Neuron (in vitro differentiated cells): Measurements from ENCODE around the gene PWWP2A.

ENCODE experiments used
- H2AFZ ChIP-seq: one replicate; pipeline ENCODE4 v1.6.1; 2013; ENCODE audit warnings: low read depth, mild to moderate bottlenecking, inconsistent platforms, low read length, moderate library complexity
- H3K27me3 ChIP-seq: one replicate; pipeline ENCODE4 v1.6.1; 2013; ENCODE audit warnings: low read length; ENCODE audit not compliant: insufficient read depth
- H3K36me3 ChIP-seq: one replicate; pipeline ENCODE4 v1.6.1; 2013; ENCODE audit warnings: low read length; ENCODE audit not compliant: insufficient read depth
- H3K4me1 ChIP-seq: one replicate; pipeline ENCODE4 v1.6.1; 2013; ENCODE audit warnings: low read length; ENCODE audit not compliant: insufficient read depth
- H3K4me3 ChIP-seq: 2 replicates; pipeline ENCODE4 v1.5.1; 2013; ENCODE audit warnings: mild to moderate bottlenecking, low read length, moderate library complexity
- H3K9me3 ChIP-seq: one replicate; pipeline ENCODE4 v1.6.1; 2013; ENCODE audit warnings: low read length

PWWP2A gene

GRCh38 chr5:160054831-160055230 is 64.4 kb downstream of the PWWP2A start:
- H3K4me1 ChIP-seq = no peaks in the 10 kb centered on the region
- H3K9me3 ChIP-seq = peaks cover 5% of the 10 kb centered on the region
- no peak overlapping the region for H3K4me3 ChIP-seq
- H3K36me3 ChIP-seq = peaks cover 85% of the 10 kb centered on the region
- no peaks in the 10 kb centered on the region for H3K27me3 ChIP-seq
- no peak overlapping the region for H2AFZ ChIP-seq

GRCh38 chr5:160054047-160054446 is 65.2 kb downstream of the PWWP2A start:
- peaks cover 5% of the 10 kb centered on the region for H3K9me3 ChIP-seq
- H3K4me3 ChIP-seq = no peak overlapping the region
- no peaks in the 10 kb centered on the region for H3K4me1 ChIP-seq
- H2AFZ ChIP-seq = no peak overlapping the region
- H3K27me3 ChIP-seq = no peaks in the 10 kb centered on the region
- H3K36me3 ChIP-seq = peaks cover 82% of the 10 kb centered on the region

- Histone ChIP-seq H2AFZ (no peak overlapping the region), H3K36me3 (peaks cover 46% of the 10 kb centered on the region)
These were observed 70.2 kb downstream of the PWWP2A start for GRCh38 chr5:160049099-160049498.

GRCh38 chr5:160048131-160048530 is 71.1 kb downstream of the PWWP2A start:
- Histone ChIP-seq H2AFZ (no peak overlapping the region), H3K27me3 (no peaks in the 10 kb centered on the region), H3K4me3 (no peak overlapping the region), H3K9me3 (no peaks in the 10 kb centered on the region), H3K4me1 (peaks cover 36% of the 10 kb centered on the region), H3K36me3 (peaks cover 40% of the 10 kb centered on the region)

More at GRCh38 chr5:160049099-160049498, 70.2 kb downstream of the PWWP2A start:
- H3K4me1 ChIP-seq = peaks cover 27% of the 10 kb centered on the region
- no peak overlapping the region for H3K4me3 ChIP-seq
- H3K9me3 ChIP-seq = no peaks in the 10 kb centered on the region
- no peaks in the 10 kb centered on the region for H3K27me3 ChIP-seq

GRCh38 chr5:160047423-160047822 is 71.8 kb downstream of the PWWP2A start:
- Histone ChIP-seq H3K4me3 (no peak overlapping the region), H2AFZ (no peak overlapping the region), H3K27me3 (no peaks in the 10 kb centered on the region), H3K36me3 (peaks cover 38% of the 10 kb centered on the region), H3K9me3 (no peaks in the 10 kb centered on the region), H3K4me1 (peaks cover 43% of the 10 kb centered on the region)

- no peaks in the 10 kb centered on the region for H3K9me3 ChIP-seq
- H3K4me3 ChIP-seq = no peak overlapping the region
- peaks cover 29% of the 10 kb centered on the region for H3K36me3 ChIP-seq
- H2AFZ ChIP-seq = no peak overlapping the region
- H3K27me3 ChIP-seq = no peaks in the 10 kb centered on the region
- H3K4me1 ChIP-seq = peaks cover 48% of the 10 kb centered on the region
These were observed 74.3 kb downstream of the PWWP2A start for GRCh38 chr5:160044967-160045366.

GRCh38 chr5:160044391-160044804 is 74.9 kb downstream of the PWWP2A start:
- Histone ChIP-seq H3K4me1 (peaks cover 48% of the 10 kb centered on the region), H3K4me3 (no peak overlapping the region), H3K9me3 (no peaks in the 10 kb centered on the region), H2AFZ (no peak overlapping the region), H3K27me3 (no peaks in the 10 kb centered on the region), H3K36me3 (peaks cover 29% of the 10 kb centered on the region)

GRCh38 chr5:160042671-160043070 is 76.6 kb downstream of the PWWP2A start:
- peaks cover 38% of the 10 kb centered on the region for H3K36me3 ChIP-seq

More at GRCh38 chr5:160042671-160043070, 76.6 kb downstream of the PWWP2A start:
- Histone ChIP-seq H3K4me3 (no peak overlapping the region), H3K9me3 (no peaks in the 10 kb centered on the region), H3K27me3 (no peaks in the 10 kb centered on the region), H3K4me1 (peaks cover 48% of the 10 kb centered on the region), H2AFZ (no peak overlapping the region)
